Measurements from ENCODE around the gene COA6. TPM values are rescaled to one million over a fixed set of nuclear protein-coding genes. Genes with fewer than 3 reads are reported as not detected.

COA6 gene
- polyA plus RNA-seq, 2 of the 4 experiments (the other 2 are of a cell fraction) = 102 to 133 TPM

GRCh38 chr1:234388094-234388493 is 14.8 kb downstream of the COA6 start (continued):
- TF ChIP-seq, protein P1, sequence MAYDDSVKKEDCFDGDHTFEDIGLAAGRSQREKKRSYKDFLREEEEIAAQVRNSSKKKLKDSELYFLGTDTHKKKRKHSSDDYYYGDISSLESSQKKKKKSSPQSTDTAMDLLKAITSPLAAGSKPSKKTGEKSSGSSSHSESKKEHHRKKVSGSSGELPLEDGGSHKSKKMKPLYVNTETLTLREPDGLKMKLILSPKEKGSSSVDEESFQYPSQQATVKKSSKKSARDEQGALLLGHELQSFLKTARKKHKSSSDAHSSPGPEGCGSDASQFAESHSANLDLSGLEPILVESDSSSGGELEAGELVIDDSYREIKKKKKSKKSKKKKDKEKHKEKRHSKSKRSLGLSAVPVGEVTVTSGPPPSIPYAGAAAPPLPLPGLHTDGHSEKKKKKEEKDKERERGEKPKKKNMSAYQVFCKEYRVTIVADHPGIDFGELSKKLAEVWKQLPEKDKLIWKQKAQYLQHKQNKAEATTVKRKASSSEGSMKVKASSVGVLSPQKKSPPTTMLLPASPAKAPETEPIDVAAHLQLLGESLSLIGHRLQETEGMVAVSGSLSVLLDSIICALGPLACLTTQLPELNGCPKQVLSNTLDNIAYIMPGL (CRISPR knock-in tag; IDR thresholded peaks at IDR 0.05; ENCODE audit: borderline replicate concordance) = no peak
- no peak for TF ChIP-seq SMC3 (IDR thresholded peaks at IDR 0.05)
- no peak for TF ChIP-seq ZC3H11A (IDR thresholded peaks at IDR 0.05)

- no peaks in the 10 kb centered on the region for H3K9me3 ChIP-seq
- H3K27ac ChIP-seq = no peak overlapping the region
- POLR2A ChIA-PET = no interaction called here
- ATAC-seq (no peak), DNase-seq (ENCODE audit: low read depth in 1 of 2, low spot score in 1 of 2) (no peak), FAIRE-seq (no peak)
- H3K4me3 ChIP-seq = no peak overlapping the region
- 91% methylated on average over 6 of the region's 6 CpGs for WGBS (ENCODE audit: missing lambda C conversion rate)
- no peaks in the 10 kb centered on the region for H3K4me1 ChIP-seq
- TF ChIP-seq ESRRA (IDR thresholded peaks at IDR 0.05; ENCODE audit: borderline replicate concordance, low read length) (no peak), RAD21 (conservative IDR thresholded peaks at IDR 0.05 in 1 of 2, IDR thresholded peaks at IDR 0.05 in 1 of 2) (0 out of 5 replicates have a peak, but pooled peaks of 1 of the 2 experiments have one; percentile 12)
- no peak overlapping the region for H3K4me2 ChIP-seq
- CTCF ChIA-PET = interaction anchor here (0.5 to 1.2 kb wide), 3 partner anchors 19 to 91 kb away, joined by 3 to 6 read pairs (median 3); no protein-coding TSS in a partner anchor
These were observed 19.9 kb downstream of the COA6 start for GRCh38 chr1:234393190-234393589.

DNA sequence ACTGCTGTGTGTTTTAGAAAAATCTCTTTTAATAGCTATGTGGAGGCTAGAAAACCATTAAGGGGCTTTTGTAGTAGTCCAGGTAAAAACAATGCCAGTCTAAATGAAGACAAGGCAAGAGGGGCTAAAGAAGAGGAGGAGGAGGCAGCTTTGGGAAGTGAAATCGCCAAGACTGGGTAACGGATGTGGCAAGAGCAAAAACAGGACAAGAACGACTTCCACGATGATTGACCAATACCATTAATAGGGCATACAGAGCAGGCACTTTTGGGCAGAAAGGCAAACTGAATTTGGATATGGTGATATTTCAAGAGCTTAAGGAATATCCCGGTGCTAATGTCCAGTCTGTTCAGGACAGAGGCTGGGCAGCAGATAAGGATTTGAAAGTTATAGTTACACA is 22.0 kb downstream of the COA6 start:
- CTCF ChIA-PET = interaction anchor here (0.8 to 1.2 kb wide), 2 partner anchors 21 to 280 kb away, joined by 3 read pairs; no protein-coding TSS in a partner anchor
- H3K4me1 ChIP-seq = no peaks in the 10 kb centered on the region
- WGBS (ENCODE audit: missing lambda C conversion rate) = 87% methylated on average over 5 of the region's 5 CpGs
- FAIRE-seq (no peak), DNase-seq (ENCODE audit: low read depth in 1 of 2, low spot score in 1 of 2) (no peak), ATAC-seq (no peak)
- no peak overlapping the region for H3K27ac ChIP-seq
- no peak overlapping the region for H3K4me3 ChIP-seq
- POLR2A ChIA-PET = no interaction called here
- TF ChIP-seq CTCF (IDR thresholded peaks at IDR 0.05) (no peak), RCOR1 (IDR thresholded peaks at IDR 0.05; ENCODE audit: low read depth, low read length) (no peak), BCL3 (IDR thresholded peaks at IDR 0.05) (no peak), BHLHE40 (IDR thresholded peaks at IDR 0.05; ENCODE audit: low read depth, low read length) (no peak), KDM5A (IDR thresholded peaks at IDR 0.05) (no peak), NPAS2 (CRISPR knock-in tag; IDR thresholded peaks at IDR 0.05; ENCODE audit: borderline replicate concordance) (no peak), MAFK (IDR thresholded peaks at IDR 0.05; ENCODE audit: partially characterized antibody) (no peak), FOSB (CRISPR knock-in tag; IDR thresholded peaks at IDR 0.05) (no peak), RFX5 (IDR thresholded peaks at IDR 0.05) (no peak), HOXB13 (CRISPR knock-in tag; IDR thresholded peaks at IDR 0.05; ENCODE audit: low read depth) (no peak), SMC3 (IDR thresholded peaks at IDR 0.05) (no peak), GATA3 (IDR thresholded peaks at IDR 0.05; ENCODE audit: borderline replicate concordance) (no peak), RNF2 (IDR thresholded peaks at IDR 0.05; ENCODE audit: borderline replicate concordance, low read depth) (no peak), PHF8 (IDR thresholded peaks at IDR 0.05; ENCODE audit: borderline replicate concordance, low read depth) (no peak), ELK1 (IDR thresholded peaks at IDR 0.05; ENCODE audit: low read depth, low read length) (no peak), MYC (IDR thresholded peaks at IDR 0.05; ENCODE audit: borderline replicate concordance, low read length) (no peak)
- TF ChIP-seq, protein P2, sequence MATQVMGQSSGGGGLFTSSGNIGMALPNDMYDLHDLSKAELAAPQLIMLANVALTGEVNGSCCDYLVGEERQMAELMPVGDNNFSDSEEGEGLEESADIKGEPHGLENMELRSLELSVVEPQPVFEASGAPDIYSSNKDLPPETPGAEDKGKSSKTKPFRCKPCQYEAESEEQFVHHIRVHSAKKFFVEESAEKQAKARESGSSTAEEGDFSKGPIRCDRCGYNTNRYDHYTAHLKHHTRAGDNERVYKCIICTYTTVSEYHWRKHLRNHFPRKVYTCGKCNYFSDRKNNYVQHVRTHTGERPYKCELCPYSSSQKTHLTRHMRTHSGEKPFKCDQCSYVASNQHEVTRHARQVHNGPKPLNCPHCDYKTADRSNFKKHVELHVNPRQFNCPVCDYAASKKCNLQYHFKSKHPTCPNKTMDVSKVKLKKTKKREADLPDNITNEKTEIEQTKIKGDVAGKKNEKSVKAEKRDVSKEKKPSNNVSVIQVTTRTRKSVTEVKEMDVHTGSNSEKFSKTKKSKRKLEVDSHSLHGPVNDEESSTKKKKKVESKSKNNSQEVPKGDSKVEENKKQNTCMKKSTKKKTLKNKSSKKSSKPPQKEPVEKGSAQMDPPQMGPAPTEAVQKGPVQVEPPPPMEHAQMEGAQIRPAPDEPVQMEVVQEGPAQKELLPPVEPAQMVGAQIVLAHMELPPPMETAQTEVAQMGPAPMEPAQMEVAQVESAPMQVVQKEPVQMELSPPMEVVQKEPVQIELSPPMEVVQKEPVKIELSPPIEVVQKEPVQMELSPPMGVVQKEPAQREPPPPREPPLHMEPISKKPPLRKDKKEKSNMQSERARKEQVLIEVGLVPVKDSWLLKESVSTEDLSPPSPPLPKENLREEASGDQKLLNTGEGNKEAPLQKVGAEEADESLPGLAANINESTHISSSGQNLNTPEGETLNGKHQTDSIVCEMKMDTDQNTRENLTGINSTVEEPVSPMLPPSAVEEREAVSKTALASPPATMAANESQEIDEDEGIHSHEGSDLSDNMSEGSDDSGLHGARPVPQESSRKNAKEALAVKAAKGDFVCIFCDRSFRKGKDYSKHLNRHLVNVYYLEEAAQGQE (IDR thresholded peaks at IDR 0.05) = no peak
- no peak overlapping the region for H3K4me2 ChIP-seq
- no peaks in the 10 kb centered on the region for H3K9me3 ChIP-seq
